Panc1 (cell line): ENCODE measurements around the gene CCDC152.

Source experiments
- POLR2AphosphoS5 ChIP-seq: IDR thresholded peaks from 2 replicates; pipeline ENCODE4 v1.6.1; 2012; ENCODE audit warnings: mild to moderate bottlenecking, low read depth, low read length, moderate library complexity
- SIN3A ChIP-seq: IDR thresholded peaks from 2 replicates; pipeline ENCODE4 v1.6.1; 2012; ENCODE audit warnings: low read depth, mild to moderate bottlenecking, low read length, moderate library complexity, borderline replicate concordance; ENCODE audit not compliant: insufficient read depth
- TCF7L2 ChIP-seq: IDR thresholded peaks from 2 replicates; pipeline ENCODE4 v1.6.1; 2011; ENCODE audit warnings: mild to moderate bottlenecking, low read depth, low read length, inconsistent platforms
- TF ChIP-seq, protein P1 (sequence below): fragments of 450-650 bp; IDR thresholded peaks from 2 replicates; pipeline ENCODE4 v1.5.1; 2017; ENCODE audit warnings: mild to moderate bottlenecking
- TF ChIP-seq, protein P2 (sequence below), 2 experiments: IDR thresholded peaks; 2 replicates each; pipeline ENCODE4 v1.6.1; 2011 to 2012; ENCODE audit warnings: low read depth in 2 of 2, control low read depth in 1 of 2, low read length in 1 of 2, mild to moderate bottlenecking in 1 of 2, moderate library complexity in 1 of 2; ENCODE audit not compliant: insufficient read depth in 1 of 2

DNA sequence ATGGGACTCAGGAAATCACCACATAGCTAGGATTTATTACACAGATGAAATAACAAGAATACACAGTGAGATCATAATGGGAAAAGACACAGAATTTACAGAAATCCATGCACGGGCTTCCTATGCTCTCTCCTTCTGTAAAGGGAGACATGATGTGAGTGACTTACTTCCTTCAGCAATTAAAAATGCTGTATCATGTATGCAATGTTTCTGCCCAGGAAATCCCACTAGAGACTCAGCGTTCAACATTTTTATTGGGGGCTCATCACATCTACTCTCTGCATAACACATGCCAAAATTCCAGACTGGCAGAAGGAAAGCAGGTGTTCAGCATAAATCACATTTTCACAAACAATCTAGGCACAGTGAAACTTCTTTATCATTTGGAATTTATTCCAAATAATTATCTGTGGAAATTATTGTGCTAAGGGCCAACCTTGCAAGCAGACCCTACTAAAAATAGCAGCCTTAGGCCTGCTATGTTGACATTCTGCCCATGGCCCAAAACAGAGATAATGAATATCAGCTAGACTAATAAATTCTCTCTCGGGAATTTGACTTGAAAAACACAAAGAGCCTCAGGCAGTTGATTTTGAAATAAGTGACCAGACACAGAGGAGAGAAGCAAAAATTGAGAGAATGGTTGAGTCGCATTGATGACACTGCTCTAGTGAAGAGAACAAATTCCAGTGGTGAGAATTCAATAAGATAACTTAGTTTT lies 86.5 kb downstream of the CCDC152 start:
- TF ChIP-seq, protein P1, sequence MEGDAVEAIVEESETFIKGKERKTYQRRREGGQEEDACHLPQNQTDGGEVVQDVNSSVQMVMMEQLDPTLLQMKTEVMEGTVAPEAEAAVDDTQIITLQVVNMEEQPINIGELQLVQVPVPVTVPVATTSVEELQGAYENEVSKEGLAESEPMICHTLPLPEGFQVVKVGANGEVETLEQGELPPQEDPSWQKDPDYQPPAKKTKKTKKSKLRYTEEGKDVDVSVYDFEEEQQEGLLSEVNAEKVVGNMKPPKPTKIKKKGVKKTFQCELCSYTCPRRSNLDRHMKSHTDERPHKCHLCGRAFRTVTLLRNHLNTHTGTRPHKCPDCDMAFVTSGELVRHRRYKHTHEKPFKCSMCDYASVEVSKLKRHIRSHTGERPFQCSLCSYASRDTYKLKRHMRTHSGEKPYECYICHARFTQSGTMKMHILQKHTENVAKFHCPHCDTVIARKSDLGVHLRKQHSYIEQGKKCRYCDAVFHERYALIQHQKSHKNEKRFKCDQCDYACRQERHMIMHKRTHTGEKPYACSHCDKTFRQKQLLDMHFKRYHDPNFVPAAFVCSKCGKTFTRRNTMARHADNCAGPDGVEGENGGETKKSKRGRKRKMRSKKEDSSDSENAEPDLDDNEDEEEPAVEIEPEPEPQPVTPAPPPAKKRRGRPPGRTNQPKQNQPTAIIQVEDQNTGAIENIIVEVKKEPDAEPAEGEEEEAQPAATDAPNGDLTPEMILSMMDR = no peak
- no peak for TF ChIP-seq POLR2AphosphoS5
- TF ChIP-seq, protein P2, sequence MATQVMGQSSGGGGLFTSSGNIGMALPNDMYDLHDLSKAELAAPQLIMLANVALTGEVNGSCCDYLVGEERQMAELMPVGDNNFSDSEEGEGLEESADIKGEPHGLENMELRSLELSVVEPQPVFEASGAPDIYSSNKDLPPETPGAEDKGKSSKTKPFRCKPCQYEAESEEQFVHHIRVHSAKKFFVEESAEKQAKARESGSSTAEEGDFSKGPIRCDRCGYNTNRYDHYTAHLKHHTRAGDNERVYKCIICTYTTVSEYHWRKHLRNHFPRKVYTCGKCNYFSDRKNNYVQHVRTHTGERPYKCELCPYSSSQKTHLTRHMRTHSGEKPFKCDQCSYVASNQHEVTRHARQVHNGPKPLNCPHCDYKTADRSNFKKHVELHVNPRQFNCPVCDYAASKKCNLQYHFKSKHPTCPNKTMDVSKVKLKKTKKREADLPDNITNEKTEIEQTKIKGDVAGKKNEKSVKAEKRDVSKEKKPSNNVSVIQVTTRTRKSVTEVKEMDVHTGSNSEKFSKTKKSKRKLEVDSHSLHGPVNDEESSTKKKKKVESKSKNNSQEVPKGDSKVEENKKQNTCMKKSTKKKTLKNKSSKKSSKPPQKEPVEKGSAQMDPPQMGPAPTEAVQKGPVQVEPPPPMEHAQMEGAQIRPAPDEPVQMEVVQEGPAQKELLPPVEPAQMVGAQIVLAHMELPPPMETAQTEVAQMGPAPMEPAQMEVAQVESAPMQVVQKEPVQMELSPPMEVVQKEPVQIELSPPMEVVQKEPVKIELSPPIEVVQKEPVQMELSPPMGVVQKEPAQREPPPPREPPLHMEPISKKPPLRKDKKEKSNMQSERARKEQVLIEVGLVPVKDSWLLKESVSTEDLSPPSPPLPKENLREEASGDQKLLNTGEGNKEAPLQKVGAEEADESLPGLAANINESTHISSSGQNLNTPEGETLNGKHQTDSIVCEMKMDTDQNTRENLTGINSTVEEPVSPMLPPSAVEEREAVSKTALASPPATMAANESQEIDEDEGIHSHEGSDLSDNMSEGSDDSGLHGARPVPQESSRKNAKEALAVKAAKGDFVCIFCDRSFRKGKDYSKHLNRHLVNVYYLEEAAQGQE (IDR thresholded peaks at IDR 0.05; ENCODE audit: insufficient read depth in 1 of 2, low read depth in 2 of 2, low read length in 1 of 2) = no peak
- no peak for TF ChIP-seq TCF7L2
- TF ChIP-seq SIN3A = no peak
